Loucy (cell line): ENCODE measurements around the gene KCNQ2.

ENCODE experiments used
- H2AFZ ChIP-seq: fragments of 200-600 bp; sonication (generic); 2 replicates; pipeline ENCODE4 v1.6.0; 2016; ENCODE audit warnings: antibody characterized with exemption, mild to moderate bottlenecking, low read length, moderate library complexity
- H3F3A ChIP-seq: fragments of 200-600 bp; 2 replicates; pipeline ENCODE4 v1.6.0; 2016; ENCODE audit warnings: antibody characterized with exemption, low read depth, mild to moderate bottlenecking
- H3K27me3 ChIP-seq: fragments of 200-600 bp; sonication (generic); 2 replicates; pipeline ENCODE4 v1.6.1; 2014; ENCODE audit warnings: low read length, mild to moderate bottlenecking; ENCODE audit not compliant: insufficient read depth, poor library complexity, severe bottlenecking
- H3K36me3 ChIP-seq: fragments of 200-600 bp; sonication (generic); 2 replicates; pipeline ENCODE4 v1.6.1; 2016; ENCODE audit warnings: low read length; ENCODE audit not compliant: insufficient read depth
- H3K4me1 ChIP-seq: fragments of 200-600 bp; sonication (generic); 2 replicates; pipeline ENCODE4 v1.5.1; 2014; ENCODE audit warnings: low read length, mild to moderate bottlenecking; ENCODE audit not compliant: insufficient read depth, poor library complexity, severe bottlenecking
- H3K4me2 ChIP-seq: fragments of 200-600 bp; sonication (generic); 2 replicates; pipeline ENCODE4 v1.6.0; 2014; ENCODE audit warnings: antibody characterized with exemption, low read length, low read depth, mild to moderate bottlenecking; ENCODE audit not compliant: poor library complexity, severe bottlenecking
- H3K4me3 ChIP-seq: fragments of 200-600 bp; sonication (generic); 2 replicates; pipeline ENCODE4 v1.5.1; 2014; ENCODE audit warnings: low read length, mild to moderate bottlenecking, mixed read lengths; ENCODE audit not compliant: poor library complexity, severe bottlenecking
- H3K79me2 ChIP-seq: fragments of 200-600 bp; sonication (generic); 2 replicates; pipeline ENCODE4 v1.6.1; 2014; ENCODE audit warnings: low read length; ENCODE audit not compliant: insufficient read depth
- H3K9ac ChIP-seq: fragments of 200-600 bp; sonication (generic); 2 replicates; pipeline ENCODE4 v1.6.0; 2014; ENCODE audit warnings: mild to moderate bottlenecking, low read depth, low read length, moderate library complexity; ENCODE audit not compliant: poor library complexity, severe bottlenecking
- H3K9me2 ChIP-seq: fragments of 200-600 bp; sonication (generic); replicated peaks from 2 replicates; pipeline ENCODE4 v1.6.1; 2016; ENCODE audit warnings: low read depth, low read length, mixed read lengths
- H3K9me3 ChIP-seq: fragments of 200-600 bp; sonication (generic); 2 replicates; pipeline ENCODE4 v1.6.1; 2014; ENCODE audit warnings: mild to moderate bottlenecking, antibody characterized with exemption, low read length, low read depth; ENCODE audit not compliant: insufficient read depth
- H4K20me1 ChIP-seq: fragments of 200-600 bp; sonication (generic); 2 replicates; pipeline ENCODE4 v1.6.0; 2014; ENCODE audit warnings: antibody characterized with exemption, low read length, mild to moderate bottlenecking; ENCODE audit not compliant: insufficient read depth, poor library complexity, severe bottlenecking
- EZH2phosphoT487 ChIP-seq: fragments of 200-600 bp; IDR thresholded peaks from 2 replicates; pipeline ENCODE4 v1.6.1; 2018; ENCODE audit warnings: antibody characterized with exemption, mild to moderate bottlenecking, moderate library complexity, borderline replicate concordance
- TF ChIP-seq, protein P1 (sequence below): fragments of 200-600 bp; sonication (generic); conservative IDR thresholded peaks from 2 replicates; pipeline ENCODE4 v1.5.1; 2014; ENCODE audit warnings: mild to moderate bottlenecking, antibody characterized with exemption, low read length

KCNQ2 gene

GRCh38 chr20:63424613-63425012, 47.8 kb downstream of the KCNQ2 start:
- Histone ChIP-seq H3K9me2 (no peaks in the 10 kb centered on the region), H3K9me3 (no peaks in the 10 kb centered on the region), H3K36me3 (no peaks in the 10 kb centered on the region), H2AFZ (no peak overlapping the region), H3K27me3 (no peaks in the 10 kb centered on the region), H3K4me2 (no peak overlapping the region), H3K9ac (no peak overlapping the region), H3F3A (no peaks in the 10 kb centered on the region), H4K20me1 (no peaks in the 10 kb centered on the region), H3K79me2 (no peaks in the 10 kb centered on the region), H3K4me1 (no peaks in the 10 kb centered on the region), H3K4me3 (no peak overlapping the region)
- TF ChIP-seq, protein P1, sequence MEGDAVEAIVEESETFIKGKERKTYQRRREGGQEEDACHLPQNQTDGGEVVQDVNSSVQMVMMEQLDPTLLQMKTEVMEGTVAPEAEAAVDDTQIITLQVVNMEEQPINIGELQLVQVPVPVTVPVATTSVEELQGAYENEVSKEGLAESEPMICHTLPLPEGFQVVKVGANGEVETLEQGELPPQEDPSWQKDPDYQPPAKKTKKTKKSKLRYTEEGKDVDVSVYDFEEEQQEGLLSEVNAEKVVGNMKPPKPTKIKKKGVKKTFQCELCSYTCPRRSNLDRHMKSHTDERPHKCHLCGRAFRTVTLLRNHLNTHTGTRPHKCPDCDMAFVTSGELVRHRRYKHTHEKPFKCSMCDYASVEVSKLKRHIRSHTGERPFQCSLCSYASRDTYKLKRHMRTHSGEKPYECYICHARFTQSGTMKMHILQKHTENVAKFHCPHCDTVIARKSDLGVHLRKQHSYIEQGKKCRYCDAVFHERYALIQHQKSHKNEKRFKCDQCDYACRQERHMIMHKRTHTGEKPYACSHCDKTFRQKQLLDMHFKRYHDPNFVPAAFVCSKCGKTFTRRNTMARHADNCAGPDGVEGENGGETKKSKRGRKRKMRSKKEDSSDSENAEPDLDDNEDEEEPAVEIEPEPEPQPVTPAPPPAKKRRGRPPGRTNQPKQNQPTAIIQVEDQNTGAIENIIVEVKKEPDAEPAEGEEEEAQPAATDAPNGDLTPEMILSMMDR = no peak
- TF ChIP-seq EZH2phosphoT487 = no peak

DNA sequence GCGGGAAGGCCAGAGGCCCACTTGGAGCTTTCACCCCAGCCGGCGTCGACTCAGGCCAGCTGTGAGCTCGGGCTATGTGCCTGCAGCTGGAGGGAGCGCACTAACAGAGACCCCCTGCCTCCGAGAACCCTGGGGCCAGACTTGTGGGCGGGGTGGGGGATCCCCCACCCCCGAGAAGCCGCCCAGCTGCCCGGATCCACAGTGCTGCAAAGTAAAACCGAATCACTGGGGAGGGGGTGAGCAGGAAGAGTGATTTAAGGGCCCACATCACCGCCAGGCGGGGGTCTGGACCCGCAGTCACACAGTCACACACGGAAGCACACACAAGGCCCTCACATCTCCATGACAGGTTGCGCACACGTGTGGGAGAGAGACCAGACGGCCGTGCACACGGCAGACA, 48.7 kb downstream of the KCNQ2 start:
- Histone ChIP-seq H4K20me1 (no peaks in the 10 kb centered on the region), H3K9me3 (no peaks in the 10 kb centered on the region), H3K36me3 (no peaks in the 10 kb centered on the region), H3K4me1 (no peaks in the 10 kb centered on the region), H3K79me2 (no peaks in the 10 kb centered on the region), H3F3A (no peaks in the 10 kb centered on the region), H3K4me3 (no peak overlapping the region), H3K27me3 (no peaks in the 10 kb centered on the region), H2AFZ (no peak overlapping the region), H3K4me2 (no peak overlapping the region), H3K9ac (no peak overlapping the region), H3K9me2 (no peaks in the 10 kb centered on the region)
- no peak for TF ChIP-seq EZH2phosphoT487
- TF ChIP-seq, protein P1 = no peak

- H4K20me1 ChIP-seq = no peaks in the 10 kb centered on the region
- no peaks in the 10 kb centered on the region for H3K9me3 ChIP-seq
- H3K4me3 ChIP-seq = no peak overlapping the region
- TF ChIP-seq, protein P1 = no peak
- TF ChIP-seq EZH2phosphoT487 = no peak
- H3K36me3 ChIP-seq = no peaks in the 10 kb centered on the region
- no peak overlapping the region for H3K4me2 ChIP-seq
- H3K9me2 ChIP-seq = no peaks in the 10 kb centered on the region
- no peaks in the 10 kb centered on the region for H3K79me2 ChIP-seq
- no peaks in the 10 kb centered on the region for H3K27me3 ChIP-seq
- H3K9ac ChIP-seq = no peak overlapping the region
- H2AFZ ChIP-seq = no peak overlapping the region
- no peaks in the 10 kb centered on the region for H3F3A ChIP-seq
- no peaks in the 10 kb centered on the region for H3K4me1 ChIP-seq
These were observed 49.8 kb downstream of the KCNQ2 start for GRCh38 chr20:63422653-63423052.
